ENCODE results near the gene PUS10.
"Not testable (repeated sequence)": the region's sequence is repeated elsewhere in the genome, so short reads cannot be mapped to it uniquely, and the experiment has no call there.

Gene PUS10

GRCh38 chr2:61011678-61012077, 6.4 kb downstream of the PUS10 start:
- DNase-seq = no peak

GRCh38 chr2:61009355-61009754, 8.7 kb downstream of the PUS10 start:
- DNase-seq = no peak

GRCh38 chr2:61006486-61007105, 11.5 kb downstream of the PUS10 start:
- DNase-seq = no peak

GRCh38 chr2:61005736-61006135, 12.3 kb downstream of the PUS10 start:
- DNase-seq = no peak

GRCh38 chr2:60998628-60999545, 19.2 kb downstream of the PUS10 start:
- peak; percentile 69 for DNase-seq

GRCh38 chr2:60994131-60994530, 23.9 kb downstream of the PUS10 start:
- DNase-seq = no peak

GRCh38 chr2:60992985-60993392, 25.1 kb downstream of the PUS10 start:
- no peak for DNase-seq

GRCh38 chr2:60991644-60992043, 26.4 kb downstream of the PUS10 start:
- no peak for DNase-seq

- no peak for DNase-seq
These were observed 28.8 kb downstream of the PUS10 start for GRCh38 chr2:60989259-60989658.

GRCh38 chr2:60987656-60988055, 30.4 kb downstream of the PUS10 start:
- DNase-seq = not testable (repeated sequence)

- no peak for DNase-seq
These were observed 31.0 kb downstream of the PUS10 start for GRCh38 chr2:60987041-60987440.

- no peak for DNase-seq
These were observed 33.3 kb downstream of the PUS10 start for GRCh38 chr2:60984720-60985119.

GRCh38 chr2:60982066-60982465, 36.0 kb downstream of the PUS10 start:
- not testable (repeated sequence) for DNase-seq

- no peak for DNase-seq
These were observed 37.8 kb downstream of the PUS10 start for GRCh38 chr2:60980071-60980815.

- no peak for DNase-seq
These were observed 38.8 kb downstream of the PUS10 start for GRCh38 chr2:60979231-60979630.

GRCh38 chr2:60977562-60977895, 40.5 kb downstream of the PUS10 start:
- DNase-seq = no peak

GRCh38 chr2:60976875-60977561, 41.0 kb downstream of the PUS10 start:
- DNase-seq = no peak

- no peak for DNase-seq
These were observed 41.7 kb downstream of the PUS10 start for GRCh38 chr2:60976256-60976850.

GRCh38 chr2:60974652-60975051, 43.4 kb downstream of the PUS10 start:
- no peak for DNase-seq

- DNase-seq = no peak
These were observed 44.4 kb downstream of the PUS10 start for GRCh38 chr2:60973705-60974104.

- no peak for DNase-seq
These were observed 45.0 kb downstream of the PUS10 start for GRCh38 chr2:60972889-60973656.

All from SHP77 treated with DMSO at 0.1 percent for 48 hours (cell line).